ENCODE data around the gene SPTBN1.

Gene SPTBN1

GRCh38 chr2:54455563-54456361 is at the start of gene SPTBN1:
Gene SPTBN1 (plus strand): TSS chr2:54456327. CDS start chr2:54526419, 70,092 bp downstream.
- no peak for DNase-seq

DNA sequence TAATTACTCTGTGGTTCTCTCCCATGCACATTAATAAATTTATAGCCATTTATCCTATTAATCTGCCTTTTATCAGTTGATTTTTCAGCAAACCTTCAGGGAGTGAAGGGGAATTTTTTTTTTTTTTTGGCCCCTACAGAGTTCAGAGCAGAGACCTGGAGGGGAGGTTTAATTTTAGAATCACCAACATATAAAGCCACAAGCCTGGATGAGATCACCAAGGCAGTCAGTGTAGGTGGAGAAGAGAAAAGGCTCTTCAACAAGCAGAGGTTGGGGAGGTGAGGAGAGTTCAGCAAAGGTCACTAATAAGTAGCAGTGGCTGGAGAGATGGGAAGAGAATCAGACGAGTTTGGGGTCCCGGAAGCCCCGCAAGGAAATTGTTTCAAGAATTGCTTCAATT is 48.4 kb upstream of the SPTBN1 start:
- no peak for DNase-seq

DNA sequence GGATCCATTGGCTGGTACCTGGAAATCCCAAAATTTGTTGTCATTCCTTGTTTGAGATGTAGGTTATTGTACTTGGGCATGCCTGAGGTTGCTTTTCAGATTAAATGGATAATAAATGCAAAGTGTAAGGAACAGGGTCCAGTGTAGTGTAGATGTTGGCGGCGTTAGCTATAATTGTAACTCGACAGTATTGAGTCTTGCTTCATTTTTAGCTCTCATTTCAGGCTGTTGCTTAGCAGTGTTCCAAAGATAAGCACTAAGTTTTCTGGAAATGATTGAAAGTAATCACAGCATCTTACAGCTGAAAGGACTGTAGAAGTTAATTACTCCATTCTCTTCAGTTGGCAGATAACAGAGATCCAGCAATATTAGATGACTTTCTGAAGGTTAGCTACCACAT is 47.8 kb upstream of the SPTBN1 start:
- no peak for DNase-seq

- DNase-seq = no peak
Measured at GRCh38 chr2:54409752-54410151, 46.4 kb upstream of the SPTBN1 start.

- DNase-seq = no peak
Measured at GRCh38 chr2:54411801-54412354, 44.2 kb upstream of the SPTBN1 start.

DNA sequence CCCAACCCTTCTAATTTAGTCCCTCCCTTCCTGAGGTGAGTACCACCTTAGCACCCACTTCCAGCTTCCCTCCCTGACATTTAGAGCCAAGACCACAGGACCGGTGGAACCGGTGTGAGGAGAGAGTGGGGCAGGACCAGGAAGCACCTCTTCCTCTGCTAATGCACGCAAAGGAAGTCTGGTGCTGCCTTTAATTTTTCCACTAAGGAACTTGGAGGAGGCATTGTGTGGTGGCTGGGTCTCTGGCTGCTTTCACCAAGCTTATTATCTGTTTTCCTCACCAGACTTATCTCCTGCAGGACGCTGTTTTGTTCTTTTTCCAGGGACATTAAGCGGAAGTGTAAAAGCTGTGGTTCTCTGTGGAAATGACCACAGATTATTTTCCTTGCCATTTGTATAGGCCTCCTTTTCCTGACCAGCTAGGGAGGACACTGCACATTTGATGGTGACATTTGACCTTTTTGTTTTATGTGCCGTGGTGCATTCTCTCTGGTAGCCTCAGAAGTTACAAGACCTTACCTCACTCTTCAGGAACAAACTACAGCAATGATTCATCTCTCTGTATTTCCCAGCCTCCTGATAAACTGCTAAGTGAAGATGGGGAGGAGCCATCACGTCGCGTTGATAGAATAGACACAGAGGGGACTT is 39.8 kb upstream of the SPTBN1 start:
- DNase-seq = no peak

- no peak for DNase-seq
Measured at GRCh38 chr2:54416938-54417337, 39.2 kb upstream of the SPTBN1 start.

DNA sequence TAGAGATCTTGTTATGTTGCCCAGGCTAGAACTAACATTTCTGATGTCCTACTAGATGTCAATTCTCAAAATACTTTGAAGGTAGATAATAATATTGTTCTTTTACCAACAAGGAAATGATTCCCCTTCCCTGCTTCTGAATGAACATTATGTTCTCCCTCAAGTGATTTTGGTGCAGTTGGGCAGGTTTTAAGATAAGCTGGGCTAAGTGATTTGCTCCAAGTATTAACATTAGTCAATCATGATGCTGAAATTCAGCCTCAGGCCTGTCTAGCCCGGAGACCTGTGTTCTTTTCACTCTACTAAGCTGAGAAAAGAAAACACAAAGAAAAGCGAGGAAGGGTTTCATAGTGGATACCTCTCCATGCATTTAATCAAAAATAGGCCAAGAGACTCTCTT is 38.5 kb upstream of the SPTBN1 start:
- DNase-seq = no peak

DNA sequence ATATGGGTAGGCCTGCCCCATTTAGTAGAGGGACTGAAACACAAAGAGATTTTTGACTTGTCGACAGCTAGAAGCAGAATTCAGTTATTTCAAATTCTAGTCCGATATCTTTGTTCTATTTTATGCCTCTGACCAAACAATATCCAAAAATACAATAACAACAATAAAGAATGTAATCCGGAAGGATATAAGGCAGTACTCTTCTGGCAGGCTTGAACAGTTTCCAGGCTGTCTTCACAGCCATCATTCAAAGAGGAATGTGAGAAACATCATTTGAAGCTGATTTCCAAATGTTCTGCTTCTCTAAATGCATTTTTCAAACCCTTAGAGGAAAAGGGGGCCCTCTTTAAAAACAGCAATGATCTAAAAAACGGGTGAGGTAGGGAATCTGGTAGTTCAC is 36.7 kb upstream of the SPTBN1 start:
- no peak for DNase-seq

DNA sequence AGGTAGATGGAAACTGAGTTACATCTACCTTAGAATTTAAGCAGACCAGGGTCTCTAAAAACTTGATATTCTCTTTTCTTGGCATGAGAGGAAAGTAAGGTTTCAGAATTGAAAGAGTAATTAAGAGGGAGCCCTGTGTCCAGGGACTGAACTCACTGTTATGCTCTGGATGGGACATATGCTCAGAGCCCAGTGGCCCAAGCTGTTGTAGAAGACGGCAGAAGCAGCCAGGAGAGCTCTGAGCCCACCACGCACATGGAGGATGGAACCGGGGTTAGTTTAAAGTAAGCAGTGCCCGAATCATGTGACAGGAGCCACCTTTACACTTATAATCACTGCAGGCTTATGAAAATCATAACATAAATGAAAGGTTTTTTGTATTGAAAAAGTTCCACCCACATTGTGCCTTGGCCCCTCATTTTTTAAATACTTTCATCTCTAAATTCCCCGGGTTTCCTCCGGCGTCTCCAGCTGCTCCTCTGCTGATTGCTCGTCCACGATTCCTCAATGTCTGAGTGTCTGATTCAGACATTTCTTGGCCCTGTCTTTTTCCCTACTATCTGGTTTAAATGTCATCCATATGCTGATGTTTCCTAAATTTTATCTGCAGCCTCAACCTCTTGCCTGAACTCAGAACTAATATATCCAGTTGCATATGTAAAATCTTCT is 36.1 kb upstream of the SPTBN1 start:
- DNase-seq = no peak

- DNase-seq = no peak
Measured at GRCh38 chr2:54420524-54421172, 35.5 kb upstream of the SPTBN1 start.

GRCh38 chr2:54422072-54422581 is 34.0 kb upstream of the SPTBN1 start:
- DNase-seq = no peak

GRCh38 chr2:54423213-54423612 is 32.9 kb upstream of the SPTBN1 start:
- no peak for DNase-seq

GRCh38 chr2:54424555-54425163 is 31.5 kb upstream of the SPTBN1 start:
- DNase-seq = no peak

- no peak for DNase-seq
Measured at GRCh38 chr2:54428108-54428831, 27.9 kb upstream of the SPTBN1 start.

GRCh38 chr2:54429054-54429453 is 27.1 kb upstream of the SPTBN1 start:
- no peak for DNase-seq

DNA sequence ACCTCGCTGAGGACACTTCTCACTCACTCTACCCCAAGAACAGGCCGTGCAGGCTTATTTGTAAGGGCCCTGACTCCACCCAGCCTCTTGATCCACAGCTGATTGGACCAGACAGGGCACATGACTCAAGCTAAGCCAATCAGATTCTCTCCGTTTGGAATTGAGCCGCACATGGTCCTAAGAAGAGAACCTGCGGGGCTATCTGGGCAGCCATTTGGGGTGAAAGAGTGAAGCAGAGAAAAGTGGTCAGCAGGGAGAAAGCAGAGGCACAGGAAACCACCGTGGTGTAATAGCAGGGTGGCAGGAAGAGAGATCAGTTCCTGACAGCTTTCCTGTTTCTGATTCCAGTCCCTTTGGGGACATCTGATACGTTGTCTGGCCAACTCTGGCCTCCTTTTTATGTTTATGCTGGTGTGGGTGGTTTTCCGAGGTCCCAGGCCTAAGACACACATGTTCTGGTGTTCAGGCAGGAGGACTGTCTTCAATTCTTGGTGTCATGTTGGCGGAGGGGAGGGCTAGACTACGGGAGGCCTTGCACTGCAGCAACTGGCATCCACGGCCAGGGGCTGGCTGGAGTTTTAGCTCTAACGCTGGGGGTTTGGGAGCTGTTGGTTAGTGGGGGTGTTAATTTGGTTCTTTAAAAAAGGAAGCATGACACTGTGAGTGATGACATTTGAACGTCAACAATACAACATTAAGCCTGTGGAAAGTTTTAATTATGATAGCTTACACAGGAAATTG is 26.1 kb upstream of the SPTBN1 start:
- DNase-seq = no peak

GRCh38 chr2:54430649-54431048 is 25.5 kb upstream of the SPTBN1 start:
- no peak for DNase-seq

DNA sequence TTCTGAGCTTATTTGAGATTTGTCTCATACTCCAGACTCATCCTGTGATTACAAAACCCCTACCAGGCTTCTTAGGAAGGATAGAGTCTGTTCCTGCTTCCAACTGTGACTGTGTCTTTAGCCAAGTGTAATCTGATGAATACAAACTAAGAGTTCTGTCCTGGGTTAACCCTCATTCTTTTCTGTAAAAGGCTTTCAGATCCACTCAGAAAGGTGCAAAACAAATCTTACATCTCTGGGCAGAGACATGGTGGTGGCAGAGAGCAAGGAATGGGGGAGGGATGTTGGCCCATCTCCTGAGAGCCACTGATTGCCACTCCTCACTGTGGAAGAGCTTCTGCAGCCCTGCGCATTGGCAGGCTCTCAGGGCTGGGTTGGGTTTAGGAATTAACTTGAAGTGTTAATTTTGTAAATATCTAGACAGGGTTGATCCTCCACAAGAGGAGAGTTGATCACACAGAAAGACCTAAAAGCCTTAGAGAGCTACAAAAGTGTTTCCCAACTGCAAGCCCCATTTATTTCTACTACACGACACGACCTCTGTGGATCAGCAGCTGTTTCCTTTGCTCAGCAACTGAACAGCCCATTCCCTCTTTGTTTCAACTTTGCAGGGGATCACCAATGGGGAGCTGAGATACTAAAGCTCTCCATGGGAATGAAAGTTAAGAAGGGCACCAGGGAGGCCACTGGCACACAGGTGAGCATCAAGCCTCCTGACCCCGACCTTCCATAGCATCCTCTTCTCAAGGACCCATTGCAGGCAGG is 23.7 kb upstream of the SPTBN1 start:
- no peak for DNase-seq

DNA sequence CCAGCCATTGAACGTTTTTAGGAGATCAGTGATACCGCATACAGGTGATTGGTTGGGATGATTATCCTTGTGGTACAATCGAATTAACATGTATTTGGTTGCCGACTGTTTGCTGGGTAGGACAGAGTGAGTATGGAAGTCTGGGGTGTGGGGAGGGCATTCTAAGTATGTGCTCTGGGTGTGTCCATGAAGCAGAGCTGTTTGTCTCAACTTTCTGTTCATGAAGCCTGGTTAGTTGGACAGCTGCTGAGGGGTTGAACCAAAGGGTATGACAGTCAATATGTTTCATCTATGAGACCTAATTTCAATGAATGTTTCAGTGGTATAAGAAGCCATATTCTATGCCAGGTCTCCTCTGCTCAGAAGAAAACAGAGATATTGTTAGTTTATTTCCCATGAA is 21.9 kb upstream of the SPTBN1 start:
- no peak for DNase-seq

Measured in NK-92 treated with Interleukin-12 subunit alpha and Interleukin-12 subunit beta, amount 100 ng/mL, for 24 hours (cell line).